Panc1 (cell line): Measurements from ENCODE around the gene FDPS. TPM values are rescaled to one million over a fixed set of nuclear protein-coding genes. Genes with fewer than 3 reads are reported as not detected.

ENCODE experiments used
- ATAC-seq: fragments of 200-7000 bp; cut with Tn5 transposase; 2 replicates; pipeline ENCODE4 v1.9.1; 2020; ENCODE audit warnings: mild to moderate bottlenecking, moderate library complexity
- BruUV-seq: library from RNA; stranded (reverse); fragments of 400-500 nt; replicated peaks from 2 replicates; lab custom pipeline; 2021; lab: Mats Ljungman, UMichigan
- CTCF ChIA-PET: fragments of 300-600 bp; sonication (Branson Sonifier 250); formaldehyde crosslinking; loops from one replicate; lab custom pipeline; 2022; ENCODE audit warnings: antibody characterized with exemption; lab: Charles Lee
- POLR2A ChIA-PET: fragments of 300-600 bp; sonication (Branson Sonifier 250); formaldehyde crosslinking; loops from one replicate; lab custom pipeline; 2022; ENCODE audit warnings: antibody characterized with exemption; lab: Charles Lee
- DNase-seq: peaks from one replicate; pipeline ENCODE4 v3.0.0-alpha.2; 2010; ENCODE audit warnings: low read depth, low spot score
- H3K27ac ChIP-seq: 2 replicates; pipeline ENCODE4 v1.5.1; 2011; ENCODE audit warnings: mild to moderate bottlenecking, low read length, inconsistent platforms
- H3K27me3 ChIP-seq: fragments of 200-500 bp; sonication (Bioruptor generic); 2 replicates; pipeline ENCODE4 v1.6.0; 2014; ENCODE audit warnings: low read length, inconsistent platforms; ENCODE audit not compliant: control insufficient read depth, insufficient read depth
- H3K36me3 ChIP-seq: fragments of 200-500 bp; sonication (Bioruptor generic); 2 replicates; pipeline ENCODE4 v1.5.1; 2014; ENCODE audit warnings: inconsistent platforms, mild to moderate bottlenecking, low read length, moderate library complexity; ENCODE audit not compliant: control insufficient read depth, insufficient read depth
- H3K4me1 ChIP-seq: 2 replicates; pipeline ENCODE4 v1.5.1; 2011; ENCODE audit warnings: inconsistent platforms, mild to moderate bottlenecking, low read length, moderate library complexity; ENCODE audit not compliant: control insufficient read depth, insufficient read depth
- H3K4me3 ChIP-seq, 2 experiments: 2 replicates each; pipeline ENCODE4 v1.5.1; 2011 to 2012; ENCODE audit warnings: low read depth in 2 of 2, low read length in 2 of 2, mild to moderate bottlenecking in 2 of 2, inconsistent platforms in 1 of 2, moderate library complexity in 1 of 2
- H3K9me3 ChIP-seq: fragments of 200-500 bp; sonication (Bioruptor generic); 2 replicates; pipeline ENCODE4 v1.5.1; 2014; ENCODE audit warnings: low read depth, mild to moderate bottlenecking, inconsistent platforms, low read length, moderate library complexity; ENCODE audit not compliant: control insufficient read depth, insufficient read depth
- POLR2AphosphoS5 ChIP-seq: IDR thresholded peaks from 2 replicates; pipeline ENCODE4 v1.6.1; 2012; ENCODE audit warnings: mild to moderate bottlenecking, low read depth, low read length, moderate library complexity
- REST ChIP-seq, 2 experiments: IDR thresholded peaks; 2 replicates each; pipeline ENCODE4 v1.6.1; 2011 to 2012; ENCODE audit warnings: low read depth in 2 of 2, control low read depth in 1 of 2, low read length in 1 of 2, mild to moderate bottlenecking in 1 of 2, moderate library complexity in 1 of 2; ENCODE audit not compliant: insufficient read depth in 1 of 2
- SIN3A ChIP-seq: IDR thresholded peaks from 2 replicates; pipeline ENCODE4 v1.6.1; 2012; ENCODE audit warnings: low read depth, mild to moderate bottlenecking, low read length, moderate library complexity, borderline replicate concordance; ENCODE audit not compliant: insufficient read depth
- TCF7L2 ChIP-seq: IDR thresholded peaks from 2 replicates; pipeline ENCODE4 v1.6.1; 2011; ENCODE audit warnings: mild to moderate bottlenecking, low read depth, low read length, inconsistent platforms
- in situ Hi-C: cut with HindIII; loops from 2 replicates; pipeline ENCODE4 v1.10.0; 2016; ENCODE audit warnings: low sequenced_read_pairs, low pct_unique_long_range_greater_than_20kb
- intact Hi-C: fragments of 100-400 bp; cut with micrococcal nuclease; formaldehyde crosslinking; loops from one replicate; pipeline ENCODE4 v1.10.0; 2022; ENCODE audit not compliant: unreplicated experiment
- total RNA-seq: library from RNA; stranded (reverse); gene quantifications from one replicate; pipeline ENCODE4 v1.2.1, GENCODE V29; 2021; ENCODE audit not compliant: unreplicated experiment
- TF ChIP-seq, protein P1 (sequence below): fragments of 450-650 bp; IDR thresholded peaks from 2 replicates; pipeline ENCODE4 v1.5.1; 2017; ENCODE audit warnings: mild to moderate bottlenecking

Gene FDPS
- total RNA-seq, 1 experiment from 2014 or later: 255 TPM

DNA sequence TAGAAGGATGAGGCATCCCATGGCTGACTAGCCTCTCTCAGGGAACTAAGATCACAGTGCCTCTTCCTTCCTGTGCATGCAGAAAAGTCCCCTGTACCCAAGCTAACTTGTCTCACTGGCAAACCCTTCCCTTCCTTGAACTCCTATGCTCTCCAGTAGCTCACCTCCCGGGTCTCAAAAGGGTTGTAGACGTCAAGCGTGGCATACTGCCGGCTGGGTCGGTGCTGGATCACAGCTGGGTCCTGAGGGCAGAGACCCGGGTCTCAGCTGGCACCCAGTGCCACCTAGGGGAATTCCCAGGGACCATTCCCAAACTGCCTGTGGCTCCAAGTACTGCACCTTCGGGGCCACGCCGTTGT is 47.2 kb upstream of the FDPS start:
- TF ChIP-seq POLR2AphosphoS5 (no peak), SIN3A (no peak), TCF7L2 (no peak), REST (IDR thresholded peaks at IDR 0.05; ENCODE audit: insufficient read depth in 1 of 2, low read depth in 2 of 2, low read length in 1 of 2) (no peak)
- TF ChIP-seq, protein P1, sequence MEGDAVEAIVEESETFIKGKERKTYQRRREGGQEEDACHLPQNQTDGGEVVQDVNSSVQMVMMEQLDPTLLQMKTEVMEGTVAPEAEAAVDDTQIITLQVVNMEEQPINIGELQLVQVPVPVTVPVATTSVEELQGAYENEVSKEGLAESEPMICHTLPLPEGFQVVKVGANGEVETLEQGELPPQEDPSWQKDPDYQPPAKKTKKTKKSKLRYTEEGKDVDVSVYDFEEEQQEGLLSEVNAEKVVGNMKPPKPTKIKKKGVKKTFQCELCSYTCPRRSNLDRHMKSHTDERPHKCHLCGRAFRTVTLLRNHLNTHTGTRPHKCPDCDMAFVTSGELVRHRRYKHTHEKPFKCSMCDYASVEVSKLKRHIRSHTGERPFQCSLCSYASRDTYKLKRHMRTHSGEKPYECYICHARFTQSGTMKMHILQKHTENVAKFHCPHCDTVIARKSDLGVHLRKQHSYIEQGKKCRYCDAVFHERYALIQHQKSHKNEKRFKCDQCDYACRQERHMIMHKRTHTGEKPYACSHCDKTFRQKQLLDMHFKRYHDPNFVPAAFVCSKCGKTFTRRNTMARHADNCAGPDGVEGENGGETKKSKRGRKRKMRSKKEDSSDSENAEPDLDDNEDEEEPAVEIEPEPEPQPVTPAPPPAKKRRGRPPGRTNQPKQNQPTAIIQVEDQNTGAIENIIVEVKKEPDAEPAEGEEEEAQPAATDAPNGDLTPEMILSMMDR: no peak
- ATAC-seq (no peak), DNase-seq (no peak)
- Histone ChIP-seq H3K9me3 (no peaks in the 10 kb centered on the region), H3K36me3 (peaks cover 13% of the 10 kb centered on the region), H3K27ac (peak overlapping the region; percentile 97), H3K4me1 (peaks cover 13% of the 10 kb centered on the region), H3K4me3 (peak overlapping the region; percentile 87 to 95), H3K27me3 (no peaks in the 10 kb centered on the region)
- in situ Hi-C loops (no loop called here), intact Hi-C loops (no loop called here)
- ChIA-PET POLR2A (no interaction called here), CTCF (interaction anchor here (1.1 kb wide), 1 partner anchor 11 kb away, joined by 4 read pairs; no protein-coding TSS in a partner anchor)
- no TSS peak for BruUV-seq

DNA sequence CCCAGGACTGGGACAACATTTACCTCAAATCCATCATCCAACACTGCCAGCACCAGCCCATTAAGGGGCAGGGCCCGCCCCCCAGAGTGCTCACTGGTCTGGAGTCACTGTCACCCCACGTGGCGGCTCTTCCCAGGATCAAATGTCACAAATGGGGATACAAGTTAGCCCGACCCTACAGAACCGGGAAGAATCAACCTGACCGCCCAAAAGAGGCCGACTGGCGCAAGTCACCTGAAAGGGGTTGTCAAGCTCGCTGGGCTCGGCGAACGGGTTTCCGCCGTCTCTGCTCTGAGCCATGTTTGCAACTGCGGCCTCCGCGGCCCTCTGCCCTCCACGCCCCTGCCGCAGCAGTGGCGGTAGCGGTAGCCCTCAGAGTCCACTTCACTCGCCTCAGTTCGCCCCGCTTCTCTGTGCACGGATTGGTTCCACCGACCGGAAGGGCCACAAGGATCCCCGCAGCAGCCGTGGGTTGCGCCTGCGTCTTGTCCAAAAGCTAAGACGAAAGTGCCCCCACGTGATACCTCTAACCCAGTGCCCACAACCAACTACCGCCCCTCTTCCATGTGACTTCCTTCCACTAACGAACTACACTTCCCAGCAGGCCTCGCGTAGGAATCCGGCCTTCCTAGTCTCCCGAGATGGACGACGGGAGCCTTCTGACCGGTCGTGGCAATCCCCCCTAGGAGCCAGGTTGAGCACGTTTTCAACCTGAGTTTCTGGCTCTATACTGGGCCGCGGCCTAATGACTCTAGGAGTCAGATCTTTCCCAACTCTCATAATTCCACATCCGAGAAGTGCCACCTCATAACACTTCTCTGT is 46.6 kb upstream of the FDPS start, which contains the start of gene SCAMP3:
TSS of gene SCAMP3 (minus strand) at position 509 of the 822 bp plus-strand sequence. CDS start at position 300, 209 bp downstream.
- in situ Hi-C loops: no loop called here
- intact Hi-C loops: no loop called here
- CTCF ChIA-PET: interaction anchor here (1.1 kb wide), 1 partner anchor 12 kb away, joined by 4 read pairs; no protein-coding TSS in a partner anchor
- TF ChIP-seq REST (IDR thresholded peaks at IDR 0.05; ENCODE audit: insufficient read depth in 1 of 2, low read depth in 2 of 2, low read length in 1 of 2): 0 out of 4 replicates have a peak, but pooled peaks of 1 of the 2 experiments have one; percentile 57
- TF ChIP-seq SIN3A: peak; percentile 74
- peak; percentile 99 for TF ChIP-seq POLR2AphosphoS5
- TF ChIP-seq TCF7L2: no peak
- TF ChIP-seq, protein P1: no peak
- DNase-seq (peak; percentile 94), ATAC-seq (peak; percentile 97)
- POLR2A ChIA-PET: no interaction called here
- Histone ChIP-seq H3K27ac (peak within 1 kb of the TSS; percentile 97), H3K27me3 (no peaks in the 10 kb centered on the region), H3K9me3 (no peaks in the 10 kb centered on the region), H3K36me3 (peaks cover 12% of the 10 kb centered on the region), H3K4me3 (peak within 1 kb of the TSS; percentile 87 to 95), H3K4me1 (peaks cover 13% of the 10 kb centered on the region)
- BruUV-seq: no TSS peak
